Activated CD4-positive, alpha-beta T cell treated with anti-CD3 and anti-CD28 coated beads, Interleukin-2, amount 10 ng/mL, durations not matched to agents 7 days and 5 days (primary cell): ENCODE measurements around the gene SLIT1. TPM values are rescaled to one million over a fixed set of nuclear protein-coding genes. Genes with fewer than 3 reads are reported as not detected.
A peak's percentile ranks its signal among the peaks of the same experiment; 100 is the strongest.

ENCODE experiments used
- CTCF ChIA-PET: fragments of 350-600 bp; sonication (Branson Sonifier 250); formaldehyde crosslinking; loops from one replicate; lab custom pipeline; 2021; ENCODE audit warnings: antibody characterized with exemption; lab: Charles Lee
- POLR2A ChIA-PET: fragments of 350-600 bp; sonication (Branson Sonifier 250); formaldehyde crosslinking; loops from one replicate; lab custom pipeline; 2021; ENCODE audit warnings: antibody characterized with exemption; lab: Charles Lee
- DNase-seq: peaks from one replicate; pipeline ENCODE4 v3.0.0-alpha.2; 2020
- H3K27ac Mint-ChIP-seq: one replicate; pipeline ENCODE4 v1.8.0; 2021; ENCODE audit warnings: mild to moderate bottlenecking, moderate library complexity, mixed read lengths
- H3K27me3 Mint-ChIP-seq: one replicate; pipeline ENCODE4 v1.8.0; 2021; ENCODE audit warnings: mixed read lengths
- H3K36me3 Mint-ChIP-seq: one replicate; pipeline ENCODE4 v1.8.0; 2021; ENCODE audit warnings: low read depth, mixed read lengths
- H3K4me1 Mint-ChIP-seq: one replicate; pipeline ENCODE4 v1.8.0; 2021; ENCODE audit warnings: mixed read lengths
- H3K4me3 Mint-ChIP-seq: one replicate; pipeline ENCODE4 v1.8.0; 2021; ENCODE audit warnings: mild to moderate bottlenecking, moderate library complexity, mixed read lengths
- H3K9me3 Mint-ChIP-seq: one replicate; pipeline ENCODE4 v1.8.0; 2021; ENCODE audit warnings: mixed read lengths
- total RNA-seq, 2 experiments: library from RNA; stranded (reverse); gene quantifications; one replicate each; pipeline ENCODE4 v1.2.3, GENCODE V29; 2021

SLIT1 gene
- total RNA-seq, 2 experiments from 2014 or later: 1.2 to 1.6 TPM

DNA sequence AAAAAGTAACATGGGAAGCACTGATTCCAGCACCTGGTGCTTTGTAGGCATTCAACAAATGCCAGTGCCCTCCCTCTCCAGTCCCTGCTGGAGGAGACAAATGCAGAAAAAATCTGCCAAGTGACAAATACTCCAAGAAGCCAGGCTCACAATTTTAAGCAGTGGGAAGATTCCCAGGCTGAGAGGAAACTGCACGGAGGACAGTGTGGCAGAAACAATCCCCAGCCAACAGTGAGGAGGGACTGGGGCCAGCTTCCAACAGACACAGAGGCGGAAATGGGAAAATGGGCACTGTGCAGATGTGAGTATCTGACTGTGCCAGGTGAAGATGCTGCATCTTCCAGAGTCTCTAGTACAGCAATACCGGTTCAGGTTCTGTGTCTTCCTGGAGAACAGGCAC lies 106.3 kb downstream of the SLIT1 start:
- ChIA-PET CTCF (interaction anchor here (1.1 kb wide), 1 partner anchor 42 kb away, joined by 3 read pairs; no protein-coding TSS in a partner anchor), POLR2A (no interaction called here)
- Mint-ChIP-seq H3K36me3 (no peaks in the 10 kb centered on the region), H3K27ac (no peak overlapping the region), H3K9me3 (no peaks in the 10 kb centered on the region), H3K4me1 (no peaks in the 10 kb centered on the region), H3K4me3 (no peak overlapping the region), H3K27me3 (peaks cover 10% of the 10 kb centered on the region)
- DNase-seq: no peak

DNA sequence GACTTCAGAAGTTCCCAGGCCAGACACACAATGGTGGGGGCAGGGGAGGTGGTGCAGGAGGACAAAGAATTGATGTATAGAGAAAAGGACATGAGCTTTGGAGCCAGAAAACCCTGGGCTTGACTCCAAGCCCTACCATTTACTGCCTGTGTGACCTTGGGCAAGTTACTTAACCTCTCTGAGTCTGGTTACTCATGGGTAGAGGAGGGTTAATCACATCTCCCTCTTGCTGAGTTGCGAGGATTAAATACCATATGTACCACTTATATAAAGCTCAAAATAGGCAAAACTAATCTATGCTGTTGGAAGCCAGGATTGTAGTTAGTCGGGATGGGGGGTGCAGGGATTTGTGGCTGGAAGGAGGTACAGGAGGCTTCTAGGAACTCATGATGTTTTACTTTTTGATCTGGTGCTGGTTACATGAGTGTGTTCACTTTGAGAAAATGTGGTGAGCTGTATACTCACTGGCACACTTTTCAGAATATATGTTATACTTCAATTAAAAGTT lies 106.8 kb downstream of the SLIT1 start:
- no peaks in the 10 kb centered on the region for H3K9me3 Mint-ChIP-seq
- H3K27ac Mint-ChIP-seq: no peak overlapping the region
- no peak for DNase-seq
- H3K27me3 Mint-ChIP-seq: peaks cover 12% of the 10 kb centered on the region
- POLR2A ChIA-PET: no interaction called here
- H3K36me3 Mint-ChIP-seq: no peaks in the 10 kb centered on the region
- H3K4me3 Mint-ChIP-seq: no peak overlapping the region
- no peaks in the 10 kb centered on the region for H3K4me1 Mint-ChIP-seq
- CTCF ChIA-PET: interaction anchor here (1.6 kb wide), 1 partner anchor 132 kb away, joined by 6 read pairs; no protein-coding TSS in a partner anchor

DNA sequence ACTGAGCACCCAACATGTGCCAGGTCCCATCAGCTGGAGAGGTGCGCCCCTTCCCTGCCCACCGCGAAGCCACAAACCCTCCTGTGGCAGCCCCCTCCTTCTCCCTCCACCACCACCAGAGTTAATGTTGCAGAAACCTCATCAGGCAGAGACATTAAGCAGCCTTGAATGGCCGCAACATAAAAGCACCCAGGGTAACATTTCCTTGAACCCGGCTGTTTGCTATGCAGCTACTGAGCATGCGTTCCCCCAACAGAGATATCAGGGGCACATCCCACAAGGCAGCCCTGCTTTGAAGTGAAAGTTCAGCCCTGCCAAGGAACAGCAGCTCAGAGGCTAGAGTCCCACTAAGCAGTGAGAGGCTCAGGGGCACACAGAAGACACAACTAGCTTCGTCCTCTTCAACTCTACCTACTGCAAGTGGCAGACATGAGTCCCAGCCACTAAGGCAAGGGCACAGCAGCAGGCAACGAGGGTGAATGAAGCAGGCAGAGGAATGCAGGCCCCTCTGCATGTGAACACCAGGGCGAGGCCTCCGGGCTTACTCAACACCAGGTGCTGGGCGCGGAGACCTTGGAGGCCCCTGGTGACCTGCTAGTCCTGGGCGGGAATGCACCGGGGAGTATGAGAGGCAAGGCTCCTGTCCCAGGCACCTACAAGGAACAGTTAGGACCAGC lies 107.4 kb downstream of the SLIT1 start:
- Mint-ChIP-seq H3K9me3 (no peaks in the 10 kb centered on the region), H3K4me1 (no peaks in the 10 kb centered on the region), H3K27me3 (peaks cover 15% of the 10 kb centered on the region), H3K36me3 (no peaks in the 10 kb centered on the region), H3K27ac (no peak overlapping the region), H3K4me3 (no peak overlapping the region)
- no peak for DNase-seq
- CTCF ChIA-PET: interaction anchor here (1.6 kb wide), 2 partner anchors 130 to 132 kb away, joined by 5 to 6 read pairs; no protein-coding TSS in a partner anchor
- POLR2A ChIA-PET: no interaction called here

DNA sequence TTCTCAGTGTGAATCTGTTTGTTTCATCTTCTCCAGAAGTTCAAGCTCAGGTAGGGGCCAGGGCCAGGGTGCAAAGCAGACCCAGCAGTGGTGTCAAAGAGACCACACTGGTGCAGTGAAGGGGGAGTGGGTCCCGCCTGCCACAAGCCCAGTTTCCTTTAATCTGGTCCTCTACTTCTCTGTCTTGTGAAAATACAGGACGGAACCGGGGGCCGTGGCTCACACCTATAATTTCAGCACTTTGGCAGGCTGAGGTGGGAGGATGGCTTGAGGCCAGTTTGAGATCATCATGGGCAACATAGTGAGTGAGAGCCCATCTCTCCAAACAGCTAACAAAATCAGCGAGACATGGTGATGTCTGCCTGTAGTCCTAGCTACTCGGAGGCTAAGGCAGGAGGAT lies 109.0 kb downstream of the SLIT1 start:
- no peak for DNase-seq
- H3K9me3 Mint-ChIP-seq: no peaks in the 10 kb centered on the region
- no peaks in the 10 kb centered on the region for H3K4me1 Mint-ChIP-seq
- no peak overlapping the region for H3K27ac Mint-ChIP-seq
- no peak overlapping the region for H3K4me3 Mint-ChIP-seq
- ChIA-PET CTCF (interaction anchor here (0.9 to 1.6 kb wide), 3 partner anchors 11 to 141 kb away, joined by 3 to 5 read pairs (median 5); no protein-coding TSS in a partner anchor), POLR2A (no interaction called here)
- no peaks in the 10 kb centered on the region for H3K36me3 Mint-ChIP-seq
- peaks cover 19% of the 10 kb centered on the region for H3K27me3 Mint-ChIP-seq

DNA sequence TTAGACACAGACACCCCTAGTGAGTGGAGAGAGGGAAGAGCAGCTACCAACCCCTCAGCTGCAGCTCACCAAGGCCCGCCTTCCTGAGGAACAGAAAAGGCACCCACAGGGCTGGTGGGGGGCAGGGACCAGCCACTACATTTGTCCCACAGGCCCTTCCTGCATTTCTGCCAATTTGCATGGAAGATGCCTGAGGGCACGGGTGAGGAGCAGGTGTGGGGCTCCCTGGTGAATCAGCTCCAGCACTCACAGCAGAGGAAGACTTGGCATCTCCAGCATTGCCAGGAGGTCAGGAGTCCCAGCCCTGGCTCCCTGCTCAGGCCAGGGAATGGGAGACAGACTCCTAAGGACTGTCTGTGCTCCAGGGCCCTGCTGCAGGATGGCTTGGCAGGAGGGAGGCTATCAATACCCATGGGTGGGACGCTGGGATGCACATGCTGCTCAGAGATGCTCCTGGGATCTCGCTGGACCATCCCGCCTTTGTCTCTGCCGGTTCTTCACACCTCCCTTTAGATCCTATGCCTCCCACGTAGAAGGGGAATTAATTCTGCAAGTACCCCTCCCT lies 109.7 kb downstream of the SLIT1 start:
- H3K4me1 Mint-ChIP-seq: no peaks in the 10 kb centered on the region
- ChIA-PET CTCF (interaction anchor here (1.3 kb wide), 1 partner anchor 10 kb away, joined by 5 read pairs; no protein-coding TSS in a partner anchor), POLR2A (no interaction called here)
- H3K9me3 Mint-ChIP-seq: no peaks in the 10 kb centered on the region
- peaks cover 20% of the 10 kb centered on the region for H3K27me3 Mint-ChIP-seq
- no peak overlapping the region for H3K4me3 Mint-ChIP-seq
- no peak for DNase-seq
- no peaks in the 10 kb centered on the region for H3K36me3 Mint-ChIP-seq
- H3K27ac Mint-ChIP-seq: no peak overlapping the region

DNA sequence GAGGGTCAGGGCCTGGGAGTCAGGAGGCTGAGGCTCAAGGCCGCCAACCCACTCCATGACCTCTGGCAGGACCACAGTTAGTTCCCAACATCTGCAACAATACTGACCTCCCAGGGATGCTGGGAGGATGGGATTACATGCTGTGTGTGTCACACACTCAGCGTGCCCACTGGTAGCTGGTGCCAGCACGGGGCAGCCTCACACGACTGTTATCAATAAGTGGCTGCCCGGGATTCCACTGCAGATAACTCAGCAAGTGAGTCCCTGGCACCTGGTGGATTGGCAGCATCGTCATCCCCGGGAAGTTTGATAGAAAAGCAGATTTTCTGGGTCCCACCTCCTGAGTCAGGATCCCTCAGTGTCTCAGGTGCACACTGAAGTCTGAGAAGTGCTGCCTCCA lies 110.3 kb downstream of the SLIT1 start:
- H3K4me3 Mint-ChIP-seq: no peak overlapping the region
- no peak for DNase-seq
- H3K9me3 Mint-ChIP-seq: peaks cover under 1% of the 10 kb centered on the region
- H3K4me1 Mint-ChIP-seq: peaks cover under 1% of the 10 kb centered on the region
- ChIA-PET POLR2A (no interaction called here), CTCF (interaction anchor here (1.3 kb wide), 1 partner anchor 9 kb away, joined by 5 read pairs; no protein-coding TSS in a partner anchor)
- H3K36me3 Mint-ChIP-seq: no peaks in the 10 kb centered on the region
- H3K27ac Mint-ChIP-seq: no peak overlapping the region
- H3K27me3 Mint-ChIP-seq: peaks cover 16% of the 10 kb centered on the region

DNA sequence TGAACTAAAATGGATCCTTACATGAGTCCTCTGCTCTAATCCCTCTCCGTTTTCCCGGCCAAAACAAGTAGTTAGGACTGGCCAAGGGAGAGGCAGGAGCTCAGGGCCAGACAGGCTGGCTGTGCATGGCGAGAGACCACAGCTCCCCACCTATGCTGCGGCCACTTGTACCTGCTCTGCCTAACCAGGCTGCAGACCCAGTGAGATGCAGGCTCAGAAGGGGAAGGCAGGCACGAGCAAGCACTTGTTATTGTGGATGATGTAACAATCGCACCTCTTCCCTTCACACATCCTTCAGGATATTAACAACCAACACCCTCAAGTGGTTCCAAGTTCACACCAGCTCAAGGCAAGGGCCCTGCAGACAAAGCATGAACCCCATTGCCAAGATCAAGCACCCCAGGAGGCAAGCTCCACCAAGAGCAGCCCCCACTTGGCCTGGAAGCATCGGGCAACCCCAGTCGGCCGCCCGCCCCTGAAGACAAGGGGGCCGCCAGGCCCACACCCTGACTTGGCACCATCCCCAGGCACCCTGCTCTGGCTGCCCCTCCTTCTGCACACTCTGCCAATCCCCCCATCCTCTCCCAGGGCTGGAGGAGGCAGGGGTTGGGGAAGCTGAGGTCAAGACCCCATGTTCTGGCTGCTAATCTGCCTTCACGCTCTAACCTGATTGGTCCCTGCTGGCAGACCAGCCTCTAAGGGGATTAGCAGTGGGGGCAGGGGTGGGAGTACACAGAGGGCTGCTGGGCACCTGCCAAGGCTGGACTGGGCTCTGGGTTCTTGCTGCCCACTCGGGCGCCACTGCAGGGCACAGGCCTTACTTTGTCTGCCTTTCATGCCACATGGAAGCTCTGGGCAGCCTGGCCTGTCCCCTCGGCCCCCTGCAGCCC lies 111.3 kb downstream of the SLIT1 start:
- ChIA-PET POLR2A (no interaction called here), CTCF (interaction anchor here (1.2 to 3.0 kb wide), 3 partner anchors 42 to 137 kb away, joined by 3 to 38 read pairs (median 7); no protein-coding TSS in a partner anchor)
- H3K36me3 Mint-ChIP-seq: peaks cover 5% of the 10 kb centered on the region
- no peak for DNase-seq
- peaks cover 10% of the 10 kb centered on the region for H3K4me1 Mint-ChIP-seq
- no peak overlapping the region for H3K4me3 Mint-ChIP-seq
- no peak overlapping the region for H3K27ac Mint-ChIP-seq
- H3K9me3 Mint-ChIP-seq: peaks cover 9% of the 10 kb centered on the region
- peaks cover 12% of the 10 kb centered on the region for H3K27me3 Mint-ChIP-seq

DNA sequence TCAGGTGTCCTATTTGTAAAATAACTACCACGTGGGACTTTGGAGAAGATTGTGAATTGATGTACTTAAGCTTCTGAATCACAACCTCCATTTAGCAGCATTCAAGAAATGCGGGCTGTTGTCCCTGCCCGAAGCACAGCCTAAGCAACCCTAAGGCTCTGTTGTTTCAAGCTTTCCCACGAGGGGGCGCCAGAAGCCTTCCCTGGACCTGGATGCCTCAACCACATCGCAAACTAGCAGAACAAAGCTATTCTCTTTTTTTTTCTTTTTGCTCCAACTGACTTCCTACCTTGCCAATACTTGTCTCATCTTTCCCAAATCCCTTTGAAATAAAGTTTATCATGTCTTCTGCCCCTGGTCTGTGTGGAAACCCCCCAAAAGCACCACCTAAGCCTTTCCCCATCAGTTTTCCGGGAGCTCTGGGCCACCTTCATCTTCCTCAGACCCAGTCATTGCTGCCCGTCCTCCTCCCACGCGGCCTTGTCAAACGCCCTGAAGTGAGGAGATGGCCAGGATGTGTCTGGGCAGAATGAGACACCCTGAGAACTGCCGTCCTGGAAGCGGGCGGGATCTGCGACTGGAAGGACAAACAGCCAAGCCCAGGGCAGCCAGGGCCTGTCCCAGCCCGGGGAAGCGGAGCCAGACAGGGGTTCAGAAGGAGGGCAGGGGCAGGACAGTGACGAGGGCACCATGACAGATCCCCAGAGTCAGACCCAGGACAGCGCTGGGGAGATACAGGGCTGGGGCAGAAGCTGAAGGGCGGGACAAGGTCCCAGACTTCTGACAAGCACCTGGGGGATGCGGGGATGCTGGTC lies 112.7 kb downstream of the SLIT1 start:
- no peak overlapping the region for H3K27ac Mint-ChIP-seq
- H3K9me3 Mint-ChIP-seq: peaks cover 12% of the 10 kb centered on the region
- peaks cover 10% of the 10 kb centered on the region for H3K27me3 Mint-ChIP-seq
- ChIA-PET POLR2A (no interaction called here), CTCF (interaction anchor here (0.6 to 3.0 kb wide), 26 partner anchors 9 to 368 kb away, joined by 3 to 38 read pairs (median 4); no protein-coding TSS in a partner anchor)
- H3K4me3 Mint-ChIP-seq: no peak overlapping the region
- peak; percentile 83 for DNase-seq
- peaks cover 13% of the 10 kb centered on the region for H3K4me1 Mint-ChIP-seq
- H3K36me3 Mint-ChIP-seq: peaks cover 8% of the 10 kb centered on the region

DNA sequence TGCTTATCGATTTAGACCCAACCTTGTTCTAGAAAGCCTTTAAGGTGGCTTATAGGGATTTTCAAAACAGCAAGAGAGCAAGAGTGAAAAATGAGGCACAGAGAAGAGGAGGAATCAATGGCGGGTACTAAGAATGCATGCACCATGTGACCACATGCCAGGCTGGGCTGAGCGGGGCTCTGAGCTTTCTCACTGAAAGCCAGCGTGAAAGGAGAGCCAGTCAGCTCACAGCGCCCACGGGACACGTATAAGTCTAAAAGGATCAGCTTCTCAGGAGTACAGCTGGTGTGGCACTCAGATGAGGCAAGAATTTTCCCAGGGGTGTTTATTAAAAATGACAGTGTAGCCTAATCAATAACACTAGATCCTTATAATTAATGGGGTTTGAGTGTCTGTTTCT lies 114.3 kb downstream of the SLIT1 start:
- H3K4me3 Mint-ChIP-seq: no peak overlapping the region
- DNase-seq: no peak
- peaks cover 8% of the 10 kb centered on the region for H3K36me3 Mint-ChIP-seq
- H3K9me3 Mint-ChIP-seq: peaks cover 12% of the 10 kb centered on the region
- CTCF ChIA-PET: interaction anchor here (0.5 to 3.0 kb wide), 6 partner anchors 10 to 397 kb away, joined by 4 to 38 read pairs (median 8); no protein-coding TSS in a partner anchor
- peaks cover 13% of the 10 kb centered on the region for H3K4me1 Mint-ChIP-seq
- no peak overlapping the region for H3K27ac Mint-ChIP-seq
- peaks cover 10% of the 10 kb centered on the region for H3K27me3 Mint-ChIP-seq
- POLR2A ChIA-PET: interaction anchor here (0.6 kb wide), 1 partner anchor 161 kb away, joined by 3 read pairs; no protein-coding TSS in a partner anchor

DNA sequence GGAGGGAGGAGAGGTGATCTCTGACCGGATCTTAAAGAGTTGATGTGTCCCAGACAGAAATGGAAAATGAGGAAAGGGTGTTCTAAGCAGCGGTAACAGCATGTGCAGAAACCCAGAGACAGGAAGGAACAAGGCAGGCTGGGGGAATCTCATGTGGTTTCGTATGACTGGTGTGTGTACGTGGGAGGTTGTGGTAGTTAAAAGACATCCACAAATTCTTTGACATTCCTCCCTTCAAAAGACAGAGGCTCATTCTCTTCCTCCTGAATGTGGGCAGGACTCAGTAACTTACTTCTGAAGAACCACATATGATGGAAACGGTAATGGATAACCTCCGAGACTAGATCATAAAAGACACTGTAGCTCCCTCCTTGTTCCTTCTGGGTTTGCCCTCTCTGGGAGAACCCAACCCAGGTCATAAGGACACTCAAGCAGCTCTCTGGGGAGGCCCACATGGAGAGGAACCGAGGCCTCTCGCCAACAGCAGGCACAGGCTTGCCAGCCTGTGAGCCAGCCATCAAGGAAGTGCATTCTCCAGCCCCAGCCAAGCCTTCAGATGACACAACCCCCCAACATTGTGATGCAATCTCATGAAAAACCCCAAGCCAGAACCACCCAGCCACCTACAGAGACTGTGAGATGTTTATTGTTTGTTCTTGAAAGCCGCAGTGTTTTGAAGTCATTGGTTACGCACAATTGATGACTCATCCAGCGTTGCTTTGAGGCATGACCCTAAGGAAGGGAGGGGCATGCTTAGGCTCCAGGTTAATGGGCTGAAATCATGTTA lies 116.0 kb downstream of the SLIT1 start:
- peaks cover 12% of the 10 kb centered on the region for H3K9me3 Mint-ChIP-seq
- DNase-seq: peak; percentile 46
- peak overlapping the region; percentile 37 for H3K27ac Mint-ChIP-seq
- H3K4me1 Mint-ChIP-seq: peaks cover 13% of the 10 kb centered on the region
- peaks cover 8% of the 10 kb centered on the region for H3K36me3 Mint-ChIP-seq
- H3K4me3 Mint-ChIP-seq: no peak overlapping the region
- ChIA-PET POLR2A (no interaction called here), CTCF (interaction anchor here (0.9 to 1.9 kb wide), 2 partner anchors 15 to 141 kb away, joined by 4 to 6 read pairs; no protein-coding TSS in a partner anchor)
- H3K27me3 Mint-ChIP-seq: peaks cover 10% of the 10 kb centered on the region

DNA sequence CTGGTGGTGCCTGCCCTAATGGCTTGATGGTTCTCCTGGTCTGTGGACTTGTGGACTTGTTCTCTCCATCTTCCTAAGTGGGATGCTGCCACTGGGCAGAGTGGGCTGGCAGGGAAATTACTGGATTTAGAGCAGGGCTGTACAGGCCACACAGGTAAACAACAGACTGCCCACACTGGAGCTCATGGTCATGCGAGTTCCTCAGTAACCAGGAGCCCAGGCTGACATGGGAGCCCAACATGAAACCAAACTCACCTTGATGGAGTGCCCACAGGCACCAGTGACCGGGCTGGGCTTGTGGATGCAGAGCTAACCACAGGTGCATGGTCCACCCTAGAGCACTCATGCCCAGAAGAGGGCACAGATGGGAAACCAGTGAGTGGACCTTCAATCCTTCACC lies 116.7 kb downstream of the SLIT1 start:
- Mint-ChIP-seq H3K36me3 (peaks cover 8% of the 10 kb centered on the region), H3K27me3 (peaks cover 9% of the 10 kb centered on the region), H3K9me3 (peaks cover 12% of the 10 kb centered on the region), H3K4me1 (peaks cover 13% of the 10 kb centered on the region), H3K27ac (no peak overlapping the region), H3K4me3 (no peak overlapping the region)
- DNase-seq: no peak
- CTCF ChIA-PET: interaction anchor here (0.9 to 1.9 kb wide), 2 partner anchors 14 to 142 kb away, joined by 4 to 6 read pairs; no protein-coding TSS in a partner anchor
- POLR2A ChIA-PET: no interaction called here
